SJSA1 (cell line): Measurements from ENCODE around the gene SCN5A. TPM values are rescaled to one million over a fixed set of nuclear protein-coding genes. Genes with fewer than 3 reads are reported as not detected.
A peak's percentile ranks its signal among the peaks of the same experiment; 100 is the strongest.

ENCODE experiments used
- DNase-seq, 2 experiments: peaks; one replicate each; pipeline ENCODE4 v3.0.0-alpha.2; 2015 to 2020; ENCODE audit warnings: low spot score in 2 of 2, low read depth in 1 of 2
- H3K27ac ChIP-seq: fragments of 250-450 bp; sonication (Bioruptor Pico); 2 replicates; pipeline ENCODE4 v1.5.1; 2020; ENCODE audit warnings: mild to moderate bottlenecking, moderate library complexity
- H3K27me3 ChIP-seq: fragments of 250-450 bp; sonication (Bioruptor Pico); replicated peaks from 2 replicates; pipeline ENCODE4 v1.5.1; 2020; ENCODE audit warnings: mild to moderate bottlenecking, moderate library complexity
- H3K36me3 ChIP-seq: fragments of 250-450 bp; sonication (Bioruptor Pico); 2 replicates; pipeline ENCODE4 v1.5.1; 2020; ENCODE audit warnings: mild to moderate bottlenecking
- H3K4me1 ChIP-seq: fragments of 250-450 bp; sonication (Bioruptor Pico); replicated peaks from 2 replicates; pipeline ENCODE4 v1.6.1; 2021; ENCODE audit warnings: mild to moderate bottlenecking
- H3K4me3 ChIP-seq: fragments of 250-450 bp; sonication (Bioruptor Pico); 2 replicates; pipeline ENCODE4 v1.5.1; 2020; ENCODE audit warnings: mild to moderate bottlenecking
- H3K9me3 ChIP-seq: fragments of 250-450 bp; sonication (Bioruptor Pico); replicated peaks from 2 replicates; pipeline ENCODE4 v1.5.1; 2020; ENCODE audit warnings: mild to moderate bottlenecking
- total RNA-seq: library from RNA; depleted of rRNA; stranded (reverse); fragments of >200 nt; shearing (Covaris generic); gene quantifications from 2 replicates; pipeline ENCODE4 v1.2.3, GENCODE V29; 2014

Gene SCN5A
- total RNA-seq, 1 experiment from 2014 or later: 1.6 TPM

GRCh38 chr3:38627956-38628355 lies 21.5 kb downstream of the SCN5A start:
- no peak overlapping the region for H3K27ac ChIP-seq
- H3K4me3 ChIP-seq: no peak overlapping the region
- no peaks in the 10 kb centered on the region for H3K36me3 ChIP-seq
- H3K4me1 ChIP-seq: no peaks in the 10 kb centered on the region
- H3K9me3 ChIP-seq: no peaks in the 10 kb centered on the region
- H3K27me3 ChIP-seq: no peaks in the 10 kb centered on the region
- peak in 1 of 2 experiments; percentile 3 for DNase-seq

DNA sequence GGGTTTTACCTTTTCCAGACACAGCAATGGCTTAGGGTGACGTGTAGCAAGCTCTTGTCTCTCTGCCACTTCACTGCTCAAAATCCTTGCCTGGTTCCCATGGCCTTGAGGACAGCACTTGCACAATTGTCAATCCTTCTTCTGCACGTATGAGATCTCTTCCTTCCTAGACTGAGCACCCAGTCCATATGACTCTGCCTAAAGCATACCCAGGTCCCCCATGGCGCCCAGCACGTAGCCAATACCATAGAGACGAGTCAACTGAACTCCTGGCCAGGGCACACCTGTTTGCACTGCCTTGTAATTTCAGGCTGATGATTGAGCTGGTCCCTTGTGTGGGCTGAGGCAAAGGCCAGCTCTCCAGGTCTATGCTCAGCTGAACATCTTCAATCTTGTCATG lies 23.3 kb downstream of the SCN5A start:
- Histone ChIP-seq H3K4me1 (no peaks in the 10 kb centered on the region), H3K36me3 (no peaks in the 10 kb centered on the region), H3K9me3 (no peaks in the 10 kb centered on the region), H3K27me3 (no peaks in the 10 kb centered on the region), H3K27ac (no peak overlapping the region), H3K4me3 (no peak overlapping the region)
- DNase-seq: no peak

DNA sequence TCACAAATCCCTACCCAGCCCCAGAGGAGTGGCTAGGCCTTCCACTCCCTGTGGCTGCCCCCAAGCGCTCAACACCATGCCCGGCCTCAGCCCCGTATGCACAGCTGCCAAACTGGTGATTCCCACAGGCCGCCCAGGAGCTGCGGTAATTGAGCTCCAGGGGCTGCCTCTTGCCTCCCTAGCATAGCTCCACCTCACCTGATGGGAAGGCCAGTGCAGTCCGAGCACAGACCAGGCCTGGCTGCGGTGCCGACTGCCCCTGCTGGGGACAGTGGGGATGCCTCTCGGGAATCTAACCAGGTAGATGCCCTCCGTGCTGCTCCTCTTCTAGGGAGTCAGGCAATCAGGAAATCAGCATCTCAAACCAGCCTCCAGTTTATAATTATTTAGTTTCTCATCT lies 25.9 kb downstream of the SCN5A start:
- no peaks in the 10 kb centered on the region for H3K27me3 ChIP-seq
- no peak overlapping the region for H3K27ac ChIP-seq
- DNase-seq: no peak
- no peak overlapping the region for H3K4me3 ChIP-seq
- no peaks in the 10 kb centered on the region for H3K9me3 ChIP-seq
- H3K4me1 ChIP-seq: no peaks in the 10 kb centered on the region
- H3K36me3 ChIP-seq: no peaks in the 10 kb centered on the region

- Histone ChIP-seq H3K4me1 (no peaks in the 10 kb centered on the region), H3K36me3 (no peaks in the 10 kb centered on the region), H3K27me3 (no peaks in the 10 kb centered on the region), H3K4me3 (no peak overlapping the region), H3K9me3 (no peaks in the 10 kb centered on the region), H3K27ac (no peak overlapping the region)
- DNase-seq: no peak
Observed at GRCh38 chr3:38622336-38622735, 27.2 kb downstream of the SCN5A start.

GRCh38 chr3:38620236-38620635 lies 29.3 kb downstream of the SCN5A start:
- Histone ChIP-seq H3K27ac (no peak overlapping the region), H3K4me3 (no peak overlapping the region), H3K4me1 (no peaks in the 10 kb centered on the region), H3K9me3 (no peaks in the 10 kb centered on the region), H3K27me3 (no peaks in the 10 kb centered on the region), H3K36me3 (no peaks in the 10 kb centered on the region)
- DNase-seq: no peak

DNA sequence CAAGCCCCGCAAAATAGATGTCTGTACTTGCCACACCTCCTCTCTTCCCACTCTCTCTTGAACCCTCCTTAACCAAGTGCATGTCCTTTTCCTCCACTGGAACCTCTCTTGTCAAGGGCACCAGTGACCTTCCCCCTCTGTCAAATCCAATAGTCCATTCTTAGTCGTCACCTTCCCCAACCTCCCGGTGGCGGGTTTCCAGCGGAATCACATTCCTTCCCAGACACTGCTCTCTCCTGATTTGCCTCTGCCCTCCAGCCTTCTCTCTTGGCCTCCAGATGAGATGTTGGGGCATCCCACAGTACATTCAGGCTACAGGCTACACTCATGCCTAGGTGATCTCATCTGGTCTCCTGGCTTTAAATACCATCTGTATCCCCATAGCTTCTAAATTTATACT lies 31.1 kb downstream of the SCN5A start:
- DNase-seq: no peak

GRCh38 chr3:38617586-38617985 lies 31.9 kb downstream of the SCN5A start:
- Histone ChIP-seq H3K4me3 (no peak overlapping the region), H3K27ac (no peak overlapping the region), H3K27me3 (no peaks in the 10 kb centered on the region), H3K36me3 (no peaks in the 10 kb centered on the region), H3K9me3 (no peaks in the 10 kb centered on the region), H3K4me1 (no peaks in the 10 kb centered on the region)
- DNase-seq: no peak

More for the DNA sequence above, 31.1 kb downstream of the SCN5A start:
- H3K4me1 ChIP-seq: no peaks in the 10 kb centered on the region
- no peak overlapping the region for H3K4me3 ChIP-seq
- no peaks in the 10 kb centered on the region for H3K27me3 ChIP-seq
- no peak overlapping the region for H3K27ac ChIP-seq
- H3K36me3 ChIP-seq: no peaks in the 10 kb centered on the region
- H3K9me3 ChIP-seq: no peaks in the 10 kb centered on the region

- Histone ChIP-seq H3K36me3 (no peaks in the 10 kb centered on the region), H3K27me3 (no peaks in the 10 kb centered on the region), H3K4me1 (no peaks in the 10 kb centered on the region), H3K27ac (no peak overlapping the region), H3K4me3 (no peak overlapping the region), H3K9me3 (no peaks in the 10 kb centered on the region)
- DNase-seq: no peak
Observed at GRCh38 chr3:38617137-38617536, 32.4 kb downstream of the SCN5A start.

GRCh38 chr3:38616658-38617057 lies 32.8 kb downstream of the SCN5A start:
- Histone ChIP-seq H3K36me3 (no peaks in the 10 kb centered on the region), H3K4me1 (no peaks in the 10 kb centered on the region), H3K27ac (no peak overlapping the region), H3K4me3 (no peak overlapping the region), H3K27me3 (no peaks in the 10 kb centered on the region), H3K9me3 (no peaks in the 10 kb centered on the region)
- DNase-seq: no peak

DNA sequence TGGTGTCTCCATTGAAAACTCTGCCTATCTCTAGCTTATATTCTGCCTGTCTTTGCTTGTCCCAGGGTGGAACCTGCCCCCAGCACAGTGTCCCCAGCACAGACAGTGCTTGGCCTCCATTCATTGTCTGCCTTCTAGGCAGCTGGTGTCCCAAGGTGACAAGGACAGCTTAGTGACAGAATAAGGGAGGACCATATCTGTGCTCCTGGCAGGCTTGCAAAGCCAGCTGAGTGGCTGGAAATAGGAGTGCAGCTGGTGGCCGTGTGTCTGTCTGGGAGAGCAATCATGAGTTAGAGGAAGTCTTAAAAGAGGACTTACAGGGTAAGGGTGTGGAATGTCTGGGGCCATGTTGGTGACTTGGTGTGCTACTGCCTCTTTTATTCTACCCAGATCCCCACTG lies 33.4 kb downstream of the SCN5A start:
- no peak for DNase-seq
- no peaks in the 10 kb centered on the region for H3K4me1 ChIP-seq
- no peaks in the 10 kb centered on the region for H3K36me3 ChIP-seq
- H3K9me3 ChIP-seq: no peaks in the 10 kb centered on the region
- H3K27me3 ChIP-seq: no peaks in the 10 kb centered on the region
- no peak overlapping the region for H3K27ac ChIP-seq
- no peak overlapping the region for H3K4me3 ChIP-seq

- H3K9me3 ChIP-seq: no peaks in the 10 kb centered on the region
- no peaks in the 10 kb centered on the region for H3K27me3 ChIP-seq
- DNase-seq: no peak
- H3K27ac ChIP-seq: no peak overlapping the region
- H3K36me3 ChIP-seq: no peaks in the 10 kb centered on the region
- no peaks in the 10 kb centered on the region for H3K4me1 ChIP-seq
- H3K4me3 ChIP-seq: no peak overlapping the region
Observed at GRCh38 chr3:38614651-38615352, 34.7 kb downstream of the SCN5A start.

DNA sequence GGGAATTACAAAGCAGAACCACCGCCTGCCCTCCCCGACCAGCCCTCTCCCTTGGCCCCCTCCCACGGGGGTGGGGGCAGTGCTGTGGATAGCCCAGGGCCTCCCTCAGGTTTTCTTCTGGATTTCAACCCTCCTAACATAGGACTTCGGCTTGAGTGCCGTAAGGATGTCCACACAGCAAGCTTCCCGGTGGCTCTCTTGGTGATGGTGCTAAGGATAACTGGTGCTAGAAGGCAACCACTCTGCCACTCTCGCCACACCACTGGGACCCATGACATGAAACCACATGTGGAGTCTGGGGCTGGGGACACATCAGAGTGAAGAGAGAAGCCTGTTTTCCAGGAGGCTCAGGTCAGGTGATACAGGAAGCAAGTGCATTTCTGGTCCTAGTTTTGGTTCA lies 35.4 kb downstream of the SCN5A start:
- Histone ChIP-seq H3K4me1 (no peaks in the 10 kb centered on the region), H3K36me3 (no peaks in the 10 kb centered on the region), H3K4me3 (no peak overlapping the region), H3K27ac (no peak overlapping the region), H3K27me3 (no peaks in the 10 kb centered on the region), H3K9me3 (no peaks in the 10 kb centered on the region)
- DNase-seq: no peak

GRCh38 chr3:38613426-38613825 lies 36.1 kb downstream of the SCN5A start:
- H3K9me3 ChIP-seq: no peaks in the 10 kb centered on the region

GRCh38 chr3:38611866-38612265 lies 37.6 kb downstream of the SCN5A start:
- DNase-seq: no peak
- Histone ChIP-seq H3K27ac (no peak overlapping the region), H3K4me1 (no peaks in the 10 kb centered on the region), H3K4me3 (no peak overlapping the region), H3K9me3 (no peaks in the 10 kb centered on the region), H3K27me3 (no peaks in the 10 kb centered on the region), H3K36me3 (no peaks in the 10 kb centered on the region)

More at GRCh38 chr3:38613426-38613825, 36.1 kb downstream of the SCN5A start:
- Histone ChIP-seq H3K27ac (no peak overlapping the region), H3K27me3 (no peaks in the 10 kb centered on the region), H3K4me1 (no peaks in the 10 kb centered on the region), H3K4me3 (no peak overlapping the region), H3K36me3 (no peaks in the 10 kb centered on the region)
- DNase-seq: no peak

DNA sequence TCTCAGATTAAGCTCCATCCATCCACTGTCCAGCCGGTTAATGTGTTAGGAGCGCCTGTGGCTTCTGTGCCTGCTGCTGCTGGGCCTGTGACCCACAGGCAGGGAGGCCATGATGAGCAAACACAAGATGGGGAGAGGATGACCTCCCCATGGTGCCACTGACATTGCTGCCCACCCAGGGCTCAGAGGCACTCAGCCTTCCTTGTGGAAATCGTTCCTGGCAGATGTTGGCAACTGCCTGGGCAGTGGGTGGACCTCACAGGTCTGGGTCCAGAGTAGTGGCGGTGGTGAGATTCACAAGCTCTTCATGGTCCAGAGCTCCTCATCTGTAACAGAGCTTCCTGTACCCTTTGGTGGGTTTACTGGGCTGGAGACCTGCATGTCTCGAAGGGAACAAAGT lies 38.6 kb downstream of the SCN5A start:
- Histone ChIP-seq H3K36me3 (no peaks in the 10 kb centered on the region), H3K27ac (no peak overlapping the region), H3K9me3 (no peaks in the 10 kb centered on the region), H3K27me3 (no peaks in the 10 kb centered on the region), H3K4me3 (no peak overlapping the region), H3K4me1 (no peaks in the 10 kb centered on the region)
- no peak for DNase-seq
